ENCODE data around the gene COX14. TPM values are rescaled to one million over a fixed set of nuclear protein-coding genes. Genes with fewer than 3 reads are reported as not detected.
"Not testable (repeated sequence)": the region's sequence is repeated elsewhere in the genome, so short reads cannot be mapped to it uniquely, and the experiment has no call there.

Gene COX14
- total RNA-seq, 1 experiment from 2014 or later = 98.6 TPM

- not testable (repeated sequence) for DNase-seq (ENCODE audit: low spot score)
Measured at GRCh38 chr12:50154947-50155346, 42.9 kb downstream of the COX14 start.

- no peak for DNase-seq (ENCODE audit: low spot score)
Measured at GRCh38 chr12:50156641-50157040, 44.6 kb downstream of the COX14 start.

- no peak for DNase-seq (ENCODE audit: low spot score)
Measured at GRCh38 chr12:50157259-50157658, 45.2 kb downstream of the COX14 start.

- no peak for DNase-seq (ENCODE audit: low spot score)
Measured at GRCh38 chr12:50160643-50161042, 48.6 kb downstream of the COX14 start.

GRCh38 chr12:50162230-50162629, 50.2 kb downstream of the COX14 start:
- no peak for DNase-seq (ENCODE audit: low spot score)

- no peak for DNase-seq (ENCODE audit: low spot score)
Measured at GRCh38 chr12:50164963-50165362, 52.9 kb downstream of the COX14 start.

- no peak for DNase-seq (ENCODE audit: low spot score)
Measured at GRCh38 chr12:50166799-50167048, 54.7 kb downstream of the COX14 start.

- peak; percentile 99 for DNase-seq (ENCODE audit: low spot score)
Measured at GRCh38 chr12:50167049-50167828, 55.2 kb downstream of the COX14 start, which contains the start of gene CERS5. Gene CERS5, minus strand, starts transcription at chr12:50167369. Its CDS starts 72 bp downstream, at chr12:50167297.

Other genes starting within 250 kb of the COX14 start
- 0.58 and 0.63 TPM in 2 replicates for gene FAIM2, start 208.3 kb upstream of the COX14 start, total RNA-seq (2014; rRNA removed; shearing (Covaris generic))
- 0.10 and 0.21 TPM in 2 replicates for gene AQP2, start 161.5 kb upstream of the COX14 start, total RNA-seq (2014; rRNA removed; shearing (Covaris generic))
- gene AQP5, start 150.4 kb upstream of the COX14 start, total RNA-seq (2014; rRNA removed; shearing (Covaris generic)) = 109 and 110 TPM in 2 replicates
- gene AQP6, start 139.3 kb upstream of the COX14 start, total RNA-seq (2014; rRNA removed; shearing (Covaris generic)) = 1.8 and 2.0 TPM in 2 replicates
- gene RACGAP1, start 86.7 kb upstream of the COX14 start, total RNA-seq (2014; rRNA removed; shearing (Covaris generic)) = 51.6 and 55.9 TPM in 2 replicates
- gene ASIC1, start 54.6 kb upstream of the COX14 start, total RNA-seq (2014; rRNA removed; shearing (Covaris generic)) = 6.7 and 7.0 TPM in 2 replicates
- 74.8 and 90.4 TPM in 2 replicates for gene SMARCD1, start 26.9 kb upstream of the COX14 start, total RNA-seq (2014; rRNA removed; shearing (Covaris generic))
- gene GPD1, start 8.2 kb upstream of the COX14 start, total RNA-seq (2014; rRNA removed; shearing (Covaris generic)) = 8.0 and 9.5 TPM in 2 replicates
- gene CERS5, start 55.1 kb downstream of the COX14 start, total RNA-seq (2014; rRNA removed; shearing (Covaris generic)) = 13.9 and 20.5 TPM in 2 replicates
- 81.4 and 91.1 TPM in 2 replicates for gene LIMA1, start 171.3 kb downstream of the COX14 start, total RNA-seq (2014; rRNA removed; shearing (Covaris generic))

Data from HT-29 (cell line).